CD4-positive, CD25-positive, alpha-beta regulatory T cell (primary cell): ENCODE data around the gene BTN1A1. TPM values are rescaled to one million over a fixed set of nuclear protein-coding genes. Genes with fewer than 3 reads are reported as not detected.

Source experiments
- ATAC-seq, 2 donors: fragments of 150-1000 bp; cut with Tn5 transposase; one replicate each; pipeline ENCODE4 v1.10.0; 2021; ENCODE audit warnings: low read depth in 2 of 2, moderate number of reproducible peaks in 2 of 2, moderate library complexity in 1 of 2
- DNase-seq, 3 donors: peaks; one replicate each; pipeline versions ENCODE4 v3.0.0 to v3.0.0-alpha.2; 2012 to 2022; ENCODE audit warnings: mixed read lengths in 1 of 3
- H3K27ac ChIP-seq: one replicate; pipeline ENCODE4 v1.7.0; 2013; ENCODE audit warnings: mild to moderate bottlenecking, low read length; ENCODE audit not compliant: insufficient read depth, poor library complexity, severe bottlenecking
- H3K27me3 ChIP-seq: one replicate; pipeline ENCODE4 v1.7.0; 2013; ENCODE audit warnings: low read length; ENCODE audit not compliant: control insufficient read depth, insufficient read depth
- H3K36me3 ChIP-seq: one replicate; pipeline ENCODE4 v1.7.0; 2013; ENCODE audit warnings: mild to moderate bottlenecking, low read length, moderate library complexity; ENCODE audit not compliant: control insufficient read depth, insufficient read depth
- H3K4me1 ChIP-seq: 2 replicates; pipeline ENCODE4 v1.7.0; 2013; ENCODE audit warnings: mild to moderate bottlenecking, low read length; ENCODE audit not compliant: insufficient read depth, control insufficient read depth, poor library complexity, severe bottlenecking
- H3K4me3 ChIP-seq: one replicate; pipeline ENCODE4 v1.7.0; 2013; ENCODE audit warnings: low read depth, mild to moderate bottlenecking, low read length, moderate library complexity
- H3K9me3 ChIP-seq, 2 experiments: 1 replicate in 1 of 2; 2 replicates in 1 of 2; pipeline ENCODE4 v1.7.0; 2013; ENCODE audit warnings: low read length in 2 of 2, mild to moderate bottlenecking in 1 of 2, moderate library complexity in 1 of 2; ENCODE audit not compliant: control insufficient read depth in 2 of 2
- H3K27ac Mint-ChIP-seq, 3 donors: one replicate each; pipeline ENCODE4 v1.8.0; 2020 to 2022; ENCODE audit warnings: mild to moderate bottlenecking in 3 of 3, mixed read lengths in 3 of 3, moderate library complexity in 2 of 3
- H3K27me3 Mint-ChIP-seq: one replicate; pipeline ENCODE4 v1.8.0; 2022; ENCODE audit warnings: mild to moderate bottlenecking, mixed read lengths
- H3K36me3 Mint-ChIP-seq: one replicate; pipeline ENCODE4 v1.8.0; 2020; ENCODE audit warnings: mixed read lengths
- H3K4me1 Mint-ChIP-seq, 4 donors: one replicate each; pipeline ENCODE4 v1.8.0; 2020 to 2022; ENCODE audit warnings: mixed read lengths in 4 of 4, mild to moderate bottlenecking in 1 of 4
- H3K4me3 Mint-ChIP-seq, 4 donors: one replicate each; pipeline ENCODE4 v1.8.0; 2020 to 2022; ENCODE audit warnings: mild to moderate bottlenecking in 4 of 4, mixed read lengths in 4 of 4, moderate library complexity in 3 of 4
- H3K9me3 Mint-ChIP-seq, 7 donors: one replicate each; pipeline ENCODE4 v1.8.0; 2020 to 2022; ENCODE audit warnings: mixed read lengths in 7 of 7, mild to moderate bottlenecking in 3 of 7, moderate library complexity in 2 of 7
- polyA plus RNA-seq, 4 donors: library from polyadenylated mRNA; unstranded; fragments of 300-500 nt; fragmentation: Illumina TruSeq; gene quantifications; one replicate each; pipeline ENCODE4 v1.2.3, GENCODE V29; 2021
- total RNA-seq: library from RNA; stranded (reverse); gene quantifications from one replicate; pipeline ENCODE4 v1.2.3, GENCODE V29; 2022

The BTN1A1 gene
- total and polyA plus RNA-seq, 5 donors from 2014 or later = 0.33 TPM; not detected in 4

GRCh38 chr6:26471970-26472369, 28.1 kb upstream of the BTN1A1 start:
- H3K27me3 Mint-ChIP-seq = peaks cover 4% of the 10 kb centered on the region
- H3K4me3 ChIP-seq = peak overlapping the region; percentile 11
- peaks cover 0 to 13% (median 0%) of the 10 kb centered on the region in 7 donors for H3K9me3 Mint-ChIP-seq
- H3K9me3 ChIP-seq = no peaks in the 10 kb centered on the region
- peaks cover 34% of the 10 kb centered on the region for H3K4me1 ChIP-seq
- peak overlapping the region; percentile 96 for H3K27ac ChIP-seq
- H3K36me3 ChIP-seq = peaks cover 21% of the 10 kb centered on the region
- ATAC-seq (no peak), DNase-seq (no peak)
- no peak overlapping the region for H3K4me3 Mint-ChIP-seq
- no peaks in the 10 kb centered on the region for H3K27me3 ChIP-seq
- peak overlapping the region; percentile 52 to 100 (median 99) for H3K27ac Mint-ChIP-seq
- peaks cover 29% of the 10 kb centered on the region for H3K36me3 Mint-ChIP-seq
- H3K4me1 Mint-ChIP-seq = peaks cover 13 to 52% (median 35%) of the 10 kb centered on the region in 4 donors

- peaks cover 13 to 56% (median 34%) of the 10 kb centered on the region in 4 donors for H3K4me1 Mint-ChIP-seq
- H3K4me3 ChIP-seq = peak overlapping the region; percentile 96
- ATAC-seq = no peak
These were observed 27.4 kb upstream of the BTN1A1 start for GRCh38 chr6:26472549-26473290.

GRCh38 chr6:26473429-26473757, 26.7 kb upstream of the BTN1A1 start:
- H3K4me3 Mint-ChIP-seq = peak overlapping the region; percentile 95 to 100 (median 98)
- H3K27ac ChIP-seq = peak overlapping the region; percentile 96
- no peaks in the 10 kb centered on the region for H3K27me3 ChIP-seq
- peak overlapping the region; percentile 99 to 100 (median 100) for H3K27ac Mint-ChIP-seq
- ATAC-seq (peak in 1 of 2 donors; percentile 0), DNase-seq (no peak)
- peaks cover 0 to 13% (median 0%) of the 10 kb centered on the region in 7 donors for H3K9me3 Mint-ChIP-seq
- peaks cover 4% of the 10 kb centered on the region for H3K27me3 Mint-ChIP-seq
- peaks cover 9% of the 10 kb centered on the region for H3K36me3 ChIP-seq
- peak overlapping the region; percentile 96 for H3K4me3 ChIP-seq
- H3K9me3 ChIP-seq = no peaks in the 10 kb centered on the region
- H3K4me1 Mint-ChIP-seq = peaks cover 13 to 56% (median 32%) of the 10 kb centered on the region in 4 donors
- peaks cover 18% of the 10 kb centered on the region for H3K36me3 Mint-ChIP-seq
- peaks cover 34% of the 10 kb centered on the region for H3K4me1 ChIP-seq

More at GRCh38 chr6:26472549-26473290, 27.4 kb upstream of the BTN1A1 start:
- Mint-ChIP-seq H3K4me3 (peak overlapping the region; percentile 95 to 100 (median 98)), H3K36me3 (peaks cover 24% of the 10 kb centered on the region), H3K9me3 (peaks cover 0 to 13% (median 0%) of the 10 kb centered on the region in 7 donors), H3K27ac (peak overlapping the region; percentile 99 to 100 (median 100)), H3K27me3 (peaks cover 4% of the 10 kb centered on the region)
- Histone ChIP-seq H3K27ac (peak overlapping the region; percentile 96), H3K36me3 (peaks cover 16% of the 10 kb centered on the region), H3K4me1 (peaks cover 34% of the 10 kb centered on the region), H3K9me3 (no peaks in the 10 kb centered on the region), H3K27me3 (no peaks in the 10 kb centered on the region)
- DNase-seq = peak in 2 of 3 donors; percentile 27 to 80

GRCh38 chr6:26473758-26474438, 26.2 kb upstream of the BTN1A1 start:
- peaks cover 4% of the 10 kb centered on the region for H3K27me3 Mint-ChIP-seq
- ATAC-seq (peak; percentile 96 to 97), DNase-seq (peak; percentile 76 to 97 (median 93))
- H3K27me3 ChIP-seq = no peaks in the 10 kb centered on the region
- peaks cover 13 to 51% (median 34%) of the 10 kb centered on the region in 4 donors for H3K4me1 Mint-ChIP-seq
- peaks cover 4% of the 10 kb centered on the region for H3K36me3 ChIP-seq
- H3K4me3 ChIP-seq = peak overlapping the region; percentile 96
- H3K27ac Mint-ChIP-seq = peak overlapping the region; percentile 99 to 100 (median 100)
- H3K9me3 ChIP-seq = no peaks in the 10 kb centered on the region
- H3K27ac ChIP-seq = peak overlapping the region; percentile 96
- H3K36me3 Mint-ChIP-seq = peaks cover 12% of the 10 kb centered on the region
- peaks cover 34% of the 10 kb centered on the region for H3K4me1 ChIP-seq
- peaks cover 0 to 13% (median 0%) of the 10 kb centered on the region in 7 donors for H3K9me3 Mint-ChIP-seq
- peak overlapping the region; percentile 95 to 100 (median 98) for H3K4me3 Mint-ChIP-seq

- Mint-ChIP-seq H3K27me3 (peaks cover 4% of the 10 kb centered on the region), H3K27ac (peak overlapping the region; percentile 99 to 100 (median 100)), H3K9me3 (peaks cover 0 to 13% (median 0%) of the 10 kb centered on the region in 7 donors), H3K4me1 (peaks cover 13 to 50% (median 33%) of the 10 kb centered on the region in 4 donors), H3K4me3 (peak overlapping the region; percentile 95 to 100 (median 98)), H3K36me3 (peaks cover 10% of the 10 kb centered on the region)
- peak overlapping the region; percentile 96 for H3K27ac ChIP-seq
- no peaks in the 10 kb centered on the region for H3K27me3 ChIP-seq
- peak overlapping the region; percentile 96 for H3K4me3 ChIP-seq
- H3K36me3 ChIP-seq = no peaks in the 10 kb centered on the region
- no peak for DNase-seq
- no peak for ATAC-seq
- peaks cover 34% of the 10 kb centered on the region for H3K4me1 ChIP-seq
- no peaks in the 10 kb centered on the region for H3K9me3 ChIP-seq
These were observed 25.6 kb upstream of the BTN1A1 start for GRCh38 chr6:26474439-26474881.

GRCh38 chr6:26475823-26476729, 24.0 kb upstream of the BTN1A1 start:
- H3K27ac Mint-ChIP-seq = peak overlapping the region; percentile 99 to 100 (median 100)
- Histone ChIP-seq H3K36me3 (no peaks in the 10 kb centered on the region), H3K9me3 (no peaks in the 10 kb centered on the region), H3K27ac (peak overlapping the region; percentile 96), H3K27me3 (no peaks in the 10 kb centered on the region), H3K4me1 (peaks cover 34% of the 10 kb centered on the region), H3K4me3 (no peak overlapping the region)
- DNase-seq (no peak), ATAC-seq (no peak)
- H3K4me1 Mint-ChIP-seq = peaks cover 13 to 50% (median 34%) of the 10 kb centered on the region in 4 donors
- peak overlapping the region in 2 of 4 donors; percentile 9 to 23 for H3K4me3 Mint-ChIP-seq
- peaks cover 4% of the 10 kb centered on the region for H3K27me3 Mint-ChIP-seq
- H3K9me3 Mint-ChIP-seq = peaks cover 0 to 13% (median 0%) of the 10 kb centered on the region in 7 donors
- peaks cover 10% of the 10 kb centered on the region for H3K36me3 Mint-ChIP-seq

- DNase-seq (no peak), ATAC-seq (no peak)
- H3K9me3 ChIP-seq = no peaks in the 10 kb centered on the region
- Mint-ChIP-seq H3K9me3 (peaks cover 0 to 5% (median 0%) of the 10 kb centered on the region in 7 donors), H3K4me3 (peak overlapping the region; percentile 4 to 63 (median 46)), H3K27me3 (peaks cover 4% of the 10 kb centered on the region), H3K4me1 (peaks cover 13 to 45% (median 32%) of the 10 kb centered on the region in 4 donors), H3K36me3 (peaks cover 3% of the 10 kb centered on the region), H3K27ac (peak overlapping the region; percentile 89 to 100 (median 93))
- peaks cover 34% of the 10 kb centered on the region for H3K4me1 ChIP-seq
- no peak overlapping the region for H3K4me3 ChIP-seq
- H3K27ac ChIP-seq = no peak overlapping the region
- H3K27me3 ChIP-seq = no peaks in the 10 kb centered on the region
- H3K36me3 ChIP-seq = no peaks in the 10 kb centered on the region
These were observed 23.2 kb upstream of the BTN1A1 start for GRCh38 chr6:26476896-26477295.
